Measurements from ENCODE around the gene SLAMF7.
"Not testable (repeated sequence)": the region's sequence is repeated elsewhere in the genome, so short reads cannot be mapped to it uniquely, and the experiment has no call there.

Gene SLAMF7

GRCh38 chr1:160724465-160725242 is 14.4 kb upstream of the SLAMF7 start:
- no peak for TF ChIP-seq JUND (IDR thresholded peaks at IDR 0.05; ENCODE audit: low read depth)
- in situ Hi-C loops (cut with HindIII; ENCODE audit: low pct_unique_long_range_greater_than_20kb, low sequenced_read_pairs): no loop called here
- DNase-seq (ENCODE audit: low read depth in 1 of 2, low spot score in 1 of 2): no peak

- no peak for TF ChIP-seq JUND (IDR thresholded peaks at IDR 0.05; ENCODE audit: low read depth)
- in situ Hi-C loops (cut with HindIII; ENCODE audit: low pct_unique_long_range_greater_than_20kb, low sequenced_read_pairs): no loop called here
- peak in 1 of 2 experiments; percentile 16 for DNase-seq (ENCODE audit: low read depth in 1 of 2, low spot score in 1 of 2)
Observed at GRCh38 chr1:160726114-160726497, 12.9 kb upstream of the SLAMF7 start.

- no peak for TF ChIP-seq JUND (IDR thresholded peaks at IDR 0.05; ENCODE audit: low read depth)
- in situ Hi-C loops (cut with HindIII; ENCODE audit: low pct_unique_long_range_greater_than_20kb, low sequenced_read_pairs): no loop called here
- peak; percentile 51 to 82 for DNase-seq (ENCODE audit: low read depth in 1 of 2, low spot score in 1 of 2)
Observed at GRCh38 chr1:160726498-160727315, 12.3 kb upstream of the SLAMF7 start.

GRCh38 chr1:160727316-160727640 is 11.8 kb upstream of the SLAMF7 start:
- in situ Hi-C loops (cut with HindIII; ENCODE audit: low pct_unique_long_range_greater_than_20kb, low sequenced_read_pairs): no loop called here
- TF ChIP-seq JUND (IDR thresholded peaks at IDR 0.05; ENCODE audit: low read depth): no peak
- no peak for DNase-seq (ENCODE audit: low read depth in 1 of 2, low spot score in 1 of 2)

GRCh38 chr1:160731564-160731963 is 7.5 kb upstream of the SLAMF7 start:
- in situ Hi-C loops (cut with HindIII; ENCODE audit: low pct_unique_long_range_greater_than_20kb, low sequenced_read_pairs): not testable (repeated sequence)

GRCh38 chr1:160731990-160732389 is 7.1 kb upstream of the SLAMF7 start:
- no peak for DNase-seq (ENCODE audit: low read depth in 1 of 2, low spot score in 1 of 2)
- in situ Hi-C loops (cut with HindIII; ENCODE audit: low pct_unique_long_range_greater_than_20kb, low sequenced_read_pairs): no loop called here
- TF ChIP-seq JUND (IDR thresholded peaks at IDR 0.05; ENCODE audit: low read depth): no peak

More at GRCh38 chr1:160731564-160731963, 7.5 kb upstream of the SLAMF7 start:
- DNase-seq (ENCODE audit: low read depth in 1 of 2, low spot score in 1 of 2): not testable (repeated sequence)

- no peak for TF ChIP-seq JUND (IDR thresholded peaks at IDR 0.05; ENCODE audit: low read depth)
- DNase-seq (ENCODE audit: low read depth in 1 of 2, low spot score in 1 of 2): no peak
- in situ Hi-C loops (cut with HindIII; ENCODE audit: low pct_unique_long_range_greater_than_20kb, low sequenced_read_pairs): no loop called here
Observed at GRCh38 chr1:160733898-160734297, 5.1 kb upstream of the SLAMF7 start.

- DNase-seq (ENCODE audit: low read depth in 1 of 2, low spot score in 1 of 2): no peak
- TF ChIP-seq JUND (IDR thresholded peaks at IDR 0.05; ENCODE audit: low read depth): no peak
- in situ Hi-C loops (cut with HindIII; ENCODE audit: low pct_unique_long_range_greater_than_20kb, low sequenced_read_pairs): no loop called here
Observed at GRCh38 chr1:160734301-160734700, 4.7 kb upstream of the SLAMF7 start.

GRCh38 chr1:160738271-160738670 is 776 bp upstream of the SLAMF7 start:
- in situ Hi-C loops (cut with HindIII; ENCODE audit: low pct_unique_long_range_greater_than_20kb, low sequenced_read_pairs): no loop called here
- no peak for TF ChIP-seq JUND (IDR thresholded peaks at IDR 0.05; ENCODE audit: low read depth)
- no peak for DNase-seq (ENCODE audit: low read depth in 1 of 2, low spot score in 1 of 2)

GRCh38 chr1:160740133-160740688 is 1.2 kb downstream of the SLAMF7 start:
- in situ Hi-C loops (cut with HindIII; ENCODE audit: low pct_unique_long_range_greater_than_20kb, low sequenced_read_pairs): no loop called here
- no peak for DNase-seq (ENCODE audit: low read depth in 1 of 2, low spot score in 1 of 2)
- no peak for TF ChIP-seq JUND (IDR thresholded peaks at IDR 0.05; ENCODE audit: low read depth)

GRCh38 chr1:160741092-160741501 is 2.0 kb downstream of the SLAMF7 start:
- TF ChIP-seq JUND (IDR thresholded peaks at IDR 0.05; ENCODE audit: low read depth): no peak
- in situ Hi-C loops (cut with HindIII; ENCODE audit: low pct_unique_long_range_greater_than_20kb, low sequenced_read_pairs): no loop called here

GRCh38 chr1:160741612-160742348 is 2.7 kb downstream of the SLAMF7 start:
- in situ Hi-C loops (cut with HindIII; ENCODE audit: low pct_unique_long_range_greater_than_20kb, low sequenced_read_pairs): no loop called here
- no peak for TF ChIP-seq JUND (IDR thresholded peaks at IDR 0.05; ENCODE audit: low read depth)
- DNase-seq (ENCODE audit: low read depth in 1 of 2, low spot score in 1 of 2): no peak

More at GRCh38 chr1:160741092-160741501, 2.0 kb downstream of the SLAMF7 start:
- DNase-seq (ENCODE audit: low read depth in 1 of 2, low spot score in 1 of 2): no peak

Data from T47D (cell line).